Measurements from ENCODE around the gene ZNRF2.
"Not testable (repeated sequence)": the region's sequence is repeated elsewhere in the genome, so short reads cannot be mapped to it uniquely, and the experiment has no call there.

ZNRF2 gene

GRCh38 chr7:30292416-30293038 lies 8.1 kb downstream of the ZNRF2 start:
- DNase-seq = not testable (repeated sequence)

- DNase-seq = not testable (repeated sequence)
These were observed 11.9 kb downstream of the ZNRF2 start for GRCh38 chr7:30296304-30296703.

- DNase-seq = not testable (repeated sequence)
These were observed 13.1 kb downstream of the ZNRF2 start for GRCh38 chr7:30297499-30297898.

- not testable (repeated sequence) for DNase-seq
These were observed 14.0 kb downstream of the ZNRF2 start for GRCh38 chr7:30298409-30298808.

GRCh38 chr7:30301751-30302150 lies 17.4 kb downstream of the ZNRF2 start:
- DNase-seq = no peak

GRCh38 chr7:30302656-30303311 lies 18.4 kb downstream of the ZNRF2 start:
- DNase-seq = no peak

- no peak for DNase-seq
These were observed 19.1 kb downstream of the ZNRF2 start for GRCh38 chr7:30303312-30304039.

- no peak for DNase-seq
These were observed 19.9 kb downstream of the ZNRF2 start for GRCh38 chr7:30304177-30304884.

- DNase-seq = no peak
These were observed 22.6 kb downstream of the ZNRF2 start for GRCh38 chr7:30306976-30307375.

GRCh38 chr7:30308389-30308788 lies 24.0 kb downstream of the ZNRF2 start:
- no peak for DNase-seq

- no peak for DNase-seq
These were observed 24.9 kb downstream of the ZNRF2 start for GRCh38 chr7:30309302-30309701.

- no peak for DNase-seq
These were observed 25.5 kb downstream of the ZNRF2 start for GRCh38 chr7:30309842-30310435.

- DNase-seq = no peak
These were observed 26.4 kb downstream of the ZNRF2 start for GRCh38 chr7:30310674-30311362.

- DNase-seq = no peak
These were observed 27.8 kb downstream of the ZNRF2 start for GRCh38 chr7:30312178-30312577.

GRCh38 chr7:30313348-30313747 lies 29.0 kb downstream of the ZNRF2 start:
- no peak for DNase-seq

GRCh38 chr7:30313793-30314192 lies 29.4 kb downstream of the ZNRF2 start:
- DNase-seq = no peak

- DNase-seq = no peak
These were observed 31.2 kb downstream of the ZNRF2 start for GRCh38 chr7:30315589-30315988.

GRCh38 chr7:30320392-30320791 lies 36.0 kb downstream of the ZNRF2 start:
- DNase-seq = no peak

- no peak for DNase-seq
These were observed 36.9 kb downstream of the ZNRF2 start for GRCh38 chr7:30321089-30321881.

- no peak for DNase-seq
These were observed 37.4 kb downstream of the ZNRF2 start for GRCh38 chr7:30321882-30322192.

GRCh38 chr7:30322271-30323005 lies 38.0 kb downstream of the ZNRF2 start:
- DNase-seq = no peak

Data from NCI-H1105 treated with DMSO at 0.1 percent for 48 hours (cell line).